Osteoblast (primary cell): ENCODE results near the gene MCEE. TPM values are rescaled to one million over a fixed set of nuclear protein-coding genes. Genes with fewer than 3 reads are reported as not detected.
A peak's percentile ranks its signal among the peaks of the same experiment; 100 is the strongest.
"Not testable (repeated sequence)": the region's sequence is repeated elsewhere in the genome, so short reads cannot be mapped to it uniquely, and the experiment has no call there.

Experiments
- DNase-seq: peaks from one replicate; pipeline ENCODE4 v3.0.0; 2011; ENCODE audit warnings: low spot score, mixed read lengths; ENCODE audit not compliant: insufficient read length; ENCODE audit errors: missing footprints
- H2AFZ ChIP-seq: 2 replicates; pipeline ENCODE4 v1.6.0; 2011; ENCODE audit warnings: mild to moderate bottlenecking, low read length
- H3K27ac ChIP-seq: 2 replicates; pipeline ENCODE4 v1.5.1; 2011; ENCODE audit warnings: mild to moderate bottlenecking, low read depth, low read length, moderate library complexity
- H3K27me3 ChIP-seq: 2 replicates; pipeline ENCODE4 v1.6.0; 2012; ENCODE audit warnings: mild to moderate bottlenecking, control low read depth, inconsistent platforms, low read length, moderate library complexity; ENCODE audit not compliant: insufficient read depth
- H3K36me3 ChIP-seq: 2 replicates; pipeline ENCODE4 v1.5.1; 2011; ENCODE audit warnings: mild to moderate bottlenecking, low read length, control low read depth, moderate library complexity; ENCODE audit not compliant: insufficient read depth
- H3K4me1 ChIP-seq: 2 replicates; pipeline ENCODE4 v1.5.1; 2011; ENCODE audit warnings: mild to moderate bottlenecking, low read length, control low read depth, moderate library complexity; ENCODE audit not compliant: insufficient read depth
- H3K4me2 ChIP-seq: 2 replicates; pipeline ENCODE4 v1.6.0; 2011; ENCODE audit warnings: mild to moderate bottlenecking, low read length; ENCODE audit not compliant: insufficient read depth
- H3K4me3 ChIP-seq: fragments of 200-600 bp; sonication (generic); 3 replicates; pipeline ENCODE4 v1.5.1; 2012; ENCODE audit warnings: mild to moderate bottlenecking, low read length, inconsistent platforms; ENCODE audit not compliant: insufficient read depth
- H3K79me2 ChIP-seq: 2 replicates; pipeline ENCODE4 v1.6.0; 2012; ENCODE audit warnings: mild to moderate bottlenecking, low read length, control low read depth, inconsistent platforms; ENCODE audit not compliant: insufficient read depth
- H3K9me3 ChIP-seq: 2 replicates; pipeline ENCODE4 v1.5.1; 2011; ENCODE audit warnings: low read depth, low read length, control low read depth
- H4K20me1 ChIP-seq: 2 replicates; pipeline ENCODE4 v1.6.0; 2012; ENCODE audit warnings: mild to moderate bottlenecking, low read length, control low read depth; ENCODE audit not compliant: insufficient read depth
- CTCF ChIP-seq: IDR thresholded peaks from 2 replicates; pipeline ENCODE4 v1.5.1; 2011; ENCODE audit warnings: mild to moderate bottlenecking, low read depth, low read length, moderate library complexity; ENCODE audit errors: extremely low read depth
- total RNA-seq: library from RNA; depleted of rRNA; stranded (reverse); fragments of >200 nt; gene quantifications from 2 replicates; pipeline ENCODE4 v1.2.3, GENCODE V29; 2012

MCEE gene
- total RNA-seq, 1 donor, result 21.4 TPM

GRCh38 chr2:71102981-71103681 is 26.9 kb downstream of the MCEE start:
- no peaks in the 10 kb centered on the region for H3K9me3 ChIP-seq
- H2AFZ ChIP-seq, result no peak overlapping the region
- no peaks in the 10 kb centered on the region for H3K79me2 ChIP-seq
- H3K27ac ChIP-seq, result no peak overlapping the region
- no peak for DNase-seq
- peaks cover 11% of the 10 kb centered on the region for H3K4me1 ChIP-seq
- no peaks in the 10 kb centered on the region for H3K36me3 ChIP-seq
- no peak overlapping the region for H3K4me2 ChIP-seq
- H3K27me3 ChIP-seq, result no peaks in the 10 kb centered on the region
- TF ChIP-seq CTCF, result no peak
- H4K20me1 ChIP-seq, result no peaks in the 10 kb centered on the region
- no peak overlapping the region for H3K4me3 ChIP-seq

- Histone ChIP-seq H4K20me1 (no peaks in the 10 kb centered on the region), H2AFZ (peak overlapping the region; percentile 2), H3K4me3 (no peak overlapping the region), H3K9me3 (no peaks in the 10 kb centered on the region), H3K79me2 (no peaks in the 10 kb centered on the region), H3K4me2 (peak overlapping the region; percentile 52), H3K27ac (peak overlapping the region; percentile 38), H3K36me3 (no peaks in the 10 kb centered on the region), H3K27me3 (no peaks in the 10 kb centered on the region), H3K4me1 (peaks cover 11% of the 10 kb centered on the region)
- peak; percentile 82 for DNase-seq
- TF ChIP-seq CTCF, result no peak
Measured at GRCh38 chr2:71101656-71102055, 28.4 kb downstream of the MCEE start.

- Histone ChIP-seq H3K9me3 (no peaks in the 10 kb centered on the region), H3K27me3 (no peaks in the 10 kb centered on the region), H4K20me1 (no peaks in the 10 kb centered on the region), H3K4me1 (peaks cover 11% of the 10 kb centered on the region), H3K4me3 (no peak overlapping the region), H3K36me3 (no peaks in the 10 kb centered on the region), H3K4me2 (peak overlapping the region; percentile 52), H2AFZ (peak overlapping the region; percentile 43), H3K27ac (peak overlapping the region; percentile 38), H3K79me2 (no peaks in the 10 kb centered on the region)
- peak; percentile 87 for TF ChIP-seq CTCF
- peak; percentile 92 for DNase-seq
Measured at GRCh38 chr2:71100195-71100964, 29.6 kb downstream of the MCEE start.

- not testable (repeated sequence) for H4K20me1 ChIP-seq, H3K27me3 ChIP-seq, H3K9me3 ChIP-seq, H3K79me2 ChIP-seq, H3K4me2 ChIP-seq, H3K36me3 ChIP-seq, H3K4me1 ChIP-seq, H3K4me3 ChIP-seq, DNase-seq, H2AFZ ChIP-seq, H3K27ac ChIP-seq
Measured at GRCh38 chr2:71092491-71093260, 37.4 kb downstream of the MCEE start.

GRCh38 chr2:71091808-71092207 is 38.2 kb downstream of the MCEE start:
- H3K4me3 ChIP-seq, H3K4me1 ChIP-seq, H3K4me2 ChIP-seq, H3K27me3 ChIP-seq, H3K9me3 ChIP-seq, DNase-seq, H3K79me2 ChIP-seq, H3K27ac ChIP-seq, H2AFZ ChIP-seq, H3K36me3 ChIP-seq, H4K20me1 ChIP-seq: not testable (repeated sequence)

GRCh38 chr2:71089475-71089874 is 40.6 kb downstream of the MCEE start:
- not testable (repeated sequence) for H2AFZ ChIP-seq, H3K4me2 ChIP-seq, DNase-seq, H3K4me1 ChIP-seq, H3K36me3 ChIP-seq, H3K27me3 ChIP-seq, H3K27ac ChIP-seq, H3K9me3 ChIP-seq, H4K20me1 ChIP-seq, H3K79me2 ChIP-seq, H3K4me3 ChIP-seq
